K562 (cell line): ENCODE data around the gene CNTRL. TPM values are rescaled to one million over a fixed set of nuclear protein-coding genes. Genes with fewer than 3 reads are reported as not detected.

Source experiments
- ATAC-seq: fragments of 200-7000 bp; cut with Tn5 transposase; 3 replicates; pipeline ENCODE4 v1.9.1; 2020; ENCODE audit warnings: moderate library complexity
- BruUV-seq: library from RNA; stranded (reverse); fragments of 400-500 nt; replicated peaks from 2 replicates; lab custom pipeline; 2021; lab: Mats Ljungman, UMichigan
- CTCF ChIA-PET: fragments of 300-600 bp; formaldehyde crosslinking; extraction: SDS; loops from one replicate; lab custom pipeline; 2021; ENCODE audit warnings: low intra/inter-chr PET ratio; lab: Yijun Ruan, JAX
- POLR2A ChIA-PET: fragments of 300-600, 350-650 bp; sonication (Branson Sonifier 250); formaldehyde crosslinking; extraction: SDS; loops from one replicate; lab custom pipeline; 2021; ENCODE audit warnings: antibody characterized with exemption, inconsistent platforms; lab: Yijun Ruan, JAX
- DNase-seq, 4 experiments: peaks; one replicate each; pipeline versions ENCODE4 v3.0.0 to v3.0.0-alpha.2; 2011 to 2018; ENCODE audit warnings: low spot score in 3 of 4, mixed read lengths in 3 of 4; ENCODE audit errors: extremely low read depth in 1 of 4
- FAIRE-seq: peaks from 2 replicates; lab custom pipeline; 2011; peaks lifted over from hg19 to GRCh38; lab: Jason Lieb, UNC
- H2AFZ ChIP-seq: 2 replicates; pipeline ENCODE4 v1.6.0; 2011; ENCODE audit warnings: low read depth, low read length, control low read depth, inconsistent platforms
- H3K27ac ChIP-seq: fragments of 200-600 bp; 3 replicates; pipeline ENCODE4 v1.8.0; 2011; ENCODE audit warnings: low read depth, mild to moderate bottlenecking, control low read depth, inconsistent platforms, low read length, moderate library complexity, mixed read lengths; ENCODE audit errors: extremely low read depth
- H3K27me3 ChIP-seq, 2 experiments: fragments of 300-600 bp in 1 of 2; 2 replicates in 1 of 2; 3 replicates in 1 of 2; pipeline versions ENCODE4 v1.6.0 to v1.8.0; 2011; ENCODE audit warnings: inconsistent platforms in 2 of 2, low read length in 2 of 2, mild to moderate bottlenecking in 1 of 2, mixed read lengths in 1 of 2, moderate library complexity in 1 of 2; ENCODE audit not compliant: control insufficient read depth in 2 of 2, insufficient read depth in 2 of 2
- H3K36me3 ChIP-seq: fragments of 300-600 bp; 3 replicates; pipeline ENCODE4 v1.8.0; 2011; ENCODE audit warnings: mild to moderate bottlenecking, low read length, inconsistent platforms; ENCODE audit not compliant: control insufficient read depth, insufficient read depth
- H3K4me1 ChIP-seq, 2 experiments: fragments of 200-600 bp in 1 of 2; replicated peaks in 1 of 2; 2 replicates in 1 of 2; 3 replicates in 1 of 2; pipeline versions ENCODE4 v1.5.1 to v1.8.0; 2011; ENCODE audit warnings: inconsistent platforms in 2 of 2, low read length in 2 of 2, mild to moderate bottlenecking in 1 of 2, mixed read lengths in 1 of 2, moderate library complexity in 1 of 2; ENCODE audit not compliant: control insufficient read depth in 2 of 2, insufficient read depth in 2 of 2
- H3K4me2 ChIP-seq: 2 replicates; pipeline ENCODE4 v1.6.1; 2011; ENCODE audit warnings: low read length, control low read depth, inconsistent platforms, mixed read lengths; ENCODE audit not compliant: insufficient read depth
- H3K4me3 ChIP-seq: fragments of 200-600 bp; sonication (generic), shearing (Covaris generic); 2 replicates; pipeline ENCODE4 v1.5.1; 2016; ENCODE audit warnings: control low read depth, inconsistent platforms
- H3K79me2 ChIP-seq: fragments of 200-600 bp; 3 replicates; pipeline ENCODE4 v1.8.0; 2011; ENCODE audit warnings: low read length, inconsistent platforms; ENCODE audit not compliant: control insufficient read depth, insufficient read depth
- H3K9ac ChIP-seq, 2 experiments: 2 replicates each; pipeline versions ENCODE4 v1.6.0 to v1.6.1; 2011; ENCODE audit warnings: low read depth in 2 of 2, low read length in 2 of 2, control low read depth in 1 of 2, inconsistent platforms in 1 of 2, mild to moderate bottlenecking in 1 of 2, mixed read lengths in 1 of 2; ENCODE audit not compliant: insufficient read depth in 1 of 2
- H3K9me1 ChIP-seq: one replicate; pipeline ENCODE4 v1.6.0; 2011; ENCODE audit warnings: inconsistent platforms, mild to moderate bottlenecking, low read length, moderate library complexity; ENCODE audit not compliant: control insufficient read depth, insufficient read depth
- H3K9me3 ChIP-seq: replicated peaks from 2 replicates; pipeline ENCODE4 v1.5.1; 2011; ENCODE audit warnings: low read depth, low read length, inconsistent platforms; ENCODE audit not compliant: control insufficient read depth, insufficient read depth
- H4K20me1 ChIP-seq: replicated peaks from 2 replicates; pipeline ENCODE4 v1.6.1; 2011; ENCODE audit warnings: low read length, inconsistent platforms, mixed read lengths; ENCODE audit not compliant: control insufficient read depth, insufficient read depth
- FOXJ3 ChIP-seq: sonication (generic); formaldehyde crosslinking; IDR thresholded peaks from 2 replicates; pipeline ENCODE4 v1.4.0; 2020; ENCODE audit warnings: mild to moderate bottlenecking, missing genetic modification reagents
- MAZ ChIP-seq, 2 experiments: fragments of 450-650 bp in 1 of 2; sonication (generic) in 1 of 2; formaldehyde crosslinking; IDR thresholded peaks in 1 of 2; conservative IDR thresholded peaks in 1 of 2; 2 replicates each; pipeline versions ENCODE4 v1.4.0 to v1.5.0; 2020; ENCODE audit warnings: mild to moderate bottlenecking in 1 of 2, missing genetic modification reagents in 1 of 2
- NUFIP1 ChIP-seq: fragments of 450-650 bp; IDR thresholded peaks from 2 replicates; pipeline ENCODE4 v1.6.1; 2018; ENCODE audit not compliant: partially characterized antibody
- PML ChIP-seq: IDR thresholded peaks from 2 replicates; pipeline ENCODE4 v1.6.1; 2012; ENCODE audit warnings: low read length, inconsistent platforms
- RAD21 ChIP-seq, 2 experiments: fragments of 250-450 bp in 1 of 2; fragments of 450-650 bp in 1 of 2; sonication (Bioruptor Pico) in 1 of 2; formaldehyde crosslinking in 1 of 2; IDR thresholded peaks in 1 of 2; conservative IDR thresholded peaks in 1 of 2; 2 replicates each; pipeline versions ENCODE4 v1.4.0 to v1.8.0; 2020 to 2022; ENCODE audit warnings: mild to moderate bottlenecking in 2 of 2, moderate library complexity in 1 of 2
- SRSF9 ChIP-seq: fragments of 200-400 bp; formaldehyde crosslinking; IDR thresholded peaks from 2 replicates; pipeline ENCODE4 v1.6.1; 2017; ENCODE audit warnings: low read depth, low read length, borderline replicate concordance
- TBP ChIP-seq: optimal IDR thresholded peaks from 2 replicates; pipeline ENCODE3; 2011; ENCODE audit warnings: low read depth, low read length, improper control_type of control experiment
- XRCC5 ChIP-seq: fragments of 200-400 bp; formaldehyde crosslinking; IDR thresholded peaks from 2 replicates; pipeline ENCODE4 v1.6.1; 2017; ENCODE audit warnings: low read depth, mild to moderate bottlenecking, low read length
- ZBTB8A ChIP-seq: fragments of 450-650 bp; IDR thresholded peaks from 2 replicates; pipeline ENCODE4 v1.6.1; 2018; ENCODE audit warnings: mild to moderate bottlenecking, moderate library complexity; ENCODE audit not compliant: partially characterized antibody
- ZNF217 ChIP-seq: sonication (generic); formaldehyde crosslinking; IDR thresholded peaks from 2 replicates; pipeline ENCODE4 v1.8.0; 2022; ENCODE audit warnings: mild to moderate bottlenecking, missing genetic modification reagents
- ZNF707 ChIP-seq: fragments of 250-450 bp; sonication (Bioruptor Pico); conservative IDR thresholded peaks from 2 replicates; pipeline ENCODE4 v1.8.0; 2022; ENCODE audit warnings: inconsistent platforms, mild to moderate bottlenecking, moderate library complexity
- WGBS: fragments of 100-300 bp; shearing (Covaris generic); methylation state at CpG from one replicate; pipeline ENCODE4 v1.1.6; 2016; ENCODE audit warnings: low coverage, mixed read lengths; ENCODE audit not compliant: insufficient coverage; ENCODE audit errors: missing lambda C conversion rate; 5-methylcytosine and 5-hydroxymethylcytosine counted together
- in situ Hi-C: fragments of 300-500 bp; cut with MboI; formaldehyde crosslinking; loops from 4 replicates; pipeline ENCODE4 v1.15.0; 2018; ENCODE audit warnings: inconsistent platforms, mixed read lengths
- intact Hi-C: fragments of 100-400 bp; cut with micrococcal nuclease; formaldehyde crosslinking; loops from 2 replicates; pipeline ENCODE4 v1.14.2; 2022
- polyA plus RNA-seq, 8 experiments: library from polyadenylated mRNA; depleted of rRNA in 4 of 8; stranded (reverse) in 5 of 8; unstranded in 3 of 8; fragments of >200 nt; fragmentation: Nextera tagmentation in 2 of 8; fragmentation: Illumina TruSeq in 1 of 8; extraction: Ambion mirVana in 2 of 8; extraction: Trizol in 1 of 8; gene quantifications; 2 replicates each; pipeline versions ENCODE4 v1.2.1 to v1.2.3, GENCODE V29; 2011 to 2014; ENCODE audit warnings: inconsistent platforms in 1 of 8, missing spikeins in 1 of 8
- total RNA-seq, 7 experiments: library from RNA; depleted of rRNA in 6 of 7; stranded (reverse); fragments of >200 nt in 6 of 7; fragmentation: Illumina TruSeq in 2 of 7; extraction: Trizol in 2 of 7; gene quantifications; 2 replicates each; pipeline versions ENCODE4 v1.2.1 to v1.2.3, GENCODE V29; 2011 to 2021; ENCODE audit warnings: low replicate concordance in 1 of 7
- TF ChIP-seq, protein P1 (sequence below): fragments of 250-450 bp; sonication (Bioruptor Pico); IDR thresholded peaks from 2 replicates; pipeline ENCODE4 v1.4.0; 2020
- TF ChIP-seq, protein P2 (sequence below), 2 experiments: fragments of 450-650 bp in 1 of 2; IDR thresholded peaks; 2 replicates each; pipeline ENCODE4 v1.6.1; 2011 to 2017; ENCODE audit warnings: low read depth in 2 of 2, antibody characterized with exemption in 1 of 2, borderline replicate concordance in 1 of 2, low read length in 1 of 2, mild to moderate bottlenecking in 1 of 2, mixed read lengths in 1 of 2; ENCODE audit not compliant: control insufficient read depth in 1 of 2
- TF ChIP-seq, protein P3 (sequence below): IDR thresholded peaks from 2 replicates; pipeline ENCODE4 v1.6.1; 2016; ENCODE audit warnings: missing genetic modification characterization, missing compliant biosample characterization
- TF ChIP-seq, protein P4 (sequence below), 2 experiments: fragments of 250-450 bp in 1 of 2; fragments of 450-650 bp in 1 of 2; sonication (Bioruptor Pico) in 1 of 2; IDR thresholded peaks; 2 replicates each; pipeline versions ENCODE4 v1.6.1 to v1.8.0; 2016 to 2021; ENCODE audit warnings: mild to moderate bottlenecking in 2 of 2, moderate library complexity in 2 of 2, missing compliant biosample characterization in 1 of 2, missing genetic modification characterization in 1 of 2

CNTRL gene
- total and polyA plus RNA-seq, 9 of the 15 experiments (the other 6 are each of a cell fraction or from before 2014, with no cell fraction given), result 9.2 to 28.9 (median 20.5) TPM

DNA sequence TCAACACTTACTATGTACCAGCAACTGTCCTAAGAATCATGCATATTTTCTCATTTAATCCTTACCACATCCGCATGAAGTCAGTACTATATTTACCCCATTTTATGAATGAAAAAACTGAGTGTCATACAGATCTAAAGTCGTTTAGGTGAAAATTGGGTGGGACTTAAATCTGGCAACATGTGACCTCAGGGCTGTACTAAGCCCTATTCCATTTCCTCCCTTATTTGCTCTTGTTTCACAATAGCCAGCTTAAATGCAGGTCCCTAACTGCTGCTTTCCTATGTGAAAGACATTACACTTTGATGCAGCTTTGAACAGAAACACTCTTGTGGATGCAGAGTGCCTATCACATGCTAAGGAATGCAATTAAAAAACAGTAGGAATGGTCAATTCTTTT, 129.4 kb downstream of the CNTRL start:
- ChIA-PET POLR2A (no interaction called here), CTCF (no interaction called here)
- H3K36me3 ChIP-seq, result no peaks in the 10 kb centered on the region
- no peak overlapping the region for H3K4me3 ChIP-seq
- in situ Hi-C loops (no loop called here), intact Hi-C loops (loop anchor here (5.0 kb wide), 1 partner anchor 447 kb away; no protein-coding TSS in a partner anchor)
- H3K9me3 ChIP-seq, result no peaks in the 10 kb centered on the region
- no peak overlapping the region for H3K27ac ChIP-seq
- peaks cover 2 to 14% of the 10 kb centered on the region in 2 experiments; a peak in 3 of 5 replicates for H3K4me1 ChIP-seq
- DNase-seq, result no peak
- FAIRE-seq, result no peak
- H3K4me2 ChIP-seq, result no peak overlapping the region
- BruUV-seq, result no TSS peak
- peaks cover 31% of the 10 kb centered on the region for H3K79me2 ChIP-seq
- no peaks in the 10 kb centered on the region for H3K27me3 ChIP-seq
- no peak for ATAC-seq
- no peak overlapping the region for H2AFZ ChIP-seq
- H4K20me1 ChIP-seq, result peaks cover 16% of the 10 kb centered on the region
- WGBS, result 46% methylated on average over 2 of the region's 2 CpGs
- H3K9me1 ChIP-seq, result no peaks in the 10 kb centered on the region
- no peak overlapping the region for H3K9ac ChIP-seq
- TF ChIP-seq FOXJ3 (CRISPR knock-in tag), result no peak
- TF ChIP-seq MAZ (CRISPR knock-in tag; conservative IDR thresholded peaks at IDR 0.05 in 1 of 2, IDR thresholded peaks at IDR 0.05 in 1 of 2), result no peak
- TF ChIP-seq, protein P1, sequence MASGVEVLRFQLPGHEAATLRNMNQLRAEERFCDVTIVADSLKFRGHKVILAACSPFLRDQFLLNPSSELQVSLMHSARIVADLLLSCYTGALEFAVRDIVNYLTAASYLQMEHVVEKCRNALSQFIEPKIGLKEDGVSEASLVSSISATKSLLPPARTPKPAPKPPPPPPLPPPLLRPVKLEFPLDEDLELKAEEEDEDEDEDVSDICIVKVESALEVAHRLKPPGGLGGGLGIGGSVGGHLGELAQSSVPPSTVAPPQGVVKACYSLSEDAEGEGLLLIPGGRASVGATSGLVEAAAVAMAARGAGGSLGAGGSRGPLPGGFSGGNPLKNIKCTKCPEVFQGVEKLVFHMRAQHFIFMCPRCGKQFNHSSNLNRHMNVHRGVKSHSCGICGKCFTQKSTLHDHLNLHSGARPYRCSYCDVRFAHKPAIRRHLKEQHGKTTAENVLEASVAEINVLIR (CRISPR knock-in tag), result no peak
- TF ChIP-seq RAD21 (CRISPR knock-in tag; conservative IDR thresholded peaks at IDR 0.05 in 1 of 2, IDR thresholded peaks at IDR 0.05 in 1 of 2), result no peak
- no peak for TF ChIP-seq ZBTB8A
- no peak for TF ChIP-seq PML
- no peak for TF ChIP-seq TBP
- no peak for TF ChIP-seq ZNF217 (CRISPR knock-in tag)
- no peak for TF ChIP-seq XRCC5
- TF ChIP-seq, protein P2, sequence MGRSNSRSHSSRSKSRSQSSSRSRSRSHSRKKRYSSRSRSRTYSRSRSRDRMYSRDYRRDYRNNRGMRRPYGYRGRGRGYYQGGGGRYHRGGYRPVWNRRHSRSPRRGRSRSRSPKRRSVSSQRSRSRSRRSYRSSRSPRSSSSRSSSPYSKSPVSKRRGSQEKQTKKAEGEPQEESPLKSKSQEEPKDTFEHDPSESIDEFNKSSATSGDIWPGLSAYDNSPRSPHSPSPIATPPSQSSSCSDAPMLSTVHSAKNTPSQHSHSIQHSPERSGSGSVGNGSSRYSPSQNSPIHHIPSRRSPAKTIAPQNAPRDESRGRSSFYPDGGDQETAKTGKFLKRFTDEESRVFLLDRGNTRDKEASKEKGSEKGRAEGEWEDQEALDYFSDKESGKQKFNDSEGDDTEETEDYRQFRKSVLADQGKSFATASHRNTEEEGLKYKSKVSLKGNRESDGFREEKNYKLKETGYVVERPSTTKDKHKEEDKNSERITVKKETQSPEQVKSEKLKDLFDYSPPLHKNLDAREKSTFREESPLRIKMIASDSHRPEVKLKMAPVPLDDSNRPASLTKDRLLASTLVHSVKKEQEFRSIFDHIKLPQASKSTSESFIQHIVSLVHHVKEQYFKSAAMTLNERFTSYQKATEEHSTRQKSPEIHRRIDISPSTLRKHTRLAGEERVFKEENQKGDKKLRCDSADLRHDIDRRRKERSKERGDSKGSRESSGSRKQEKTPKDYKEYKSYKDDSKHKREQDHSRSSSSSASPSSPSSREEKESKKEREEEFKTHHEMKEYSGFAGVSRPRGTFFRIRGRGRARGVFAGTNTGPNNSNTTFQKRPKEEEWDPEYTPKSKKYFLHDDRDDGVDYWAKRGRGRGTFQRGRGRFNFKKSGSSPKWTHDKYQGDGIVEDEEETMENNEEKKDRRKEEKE (IDR thresholded peaks at IDR 0.05; ENCODE audit: borderline replicate concordance in 1 of 2, control insufficient read depth in 1 of 2, low read depth in 2 of 2, low read length in 1 of 2), result no peak
- TF ChIP-seq ZNF707 (CRISPR knock-in tag), result no peak
- TF ChIP-seq, protein P3, sequence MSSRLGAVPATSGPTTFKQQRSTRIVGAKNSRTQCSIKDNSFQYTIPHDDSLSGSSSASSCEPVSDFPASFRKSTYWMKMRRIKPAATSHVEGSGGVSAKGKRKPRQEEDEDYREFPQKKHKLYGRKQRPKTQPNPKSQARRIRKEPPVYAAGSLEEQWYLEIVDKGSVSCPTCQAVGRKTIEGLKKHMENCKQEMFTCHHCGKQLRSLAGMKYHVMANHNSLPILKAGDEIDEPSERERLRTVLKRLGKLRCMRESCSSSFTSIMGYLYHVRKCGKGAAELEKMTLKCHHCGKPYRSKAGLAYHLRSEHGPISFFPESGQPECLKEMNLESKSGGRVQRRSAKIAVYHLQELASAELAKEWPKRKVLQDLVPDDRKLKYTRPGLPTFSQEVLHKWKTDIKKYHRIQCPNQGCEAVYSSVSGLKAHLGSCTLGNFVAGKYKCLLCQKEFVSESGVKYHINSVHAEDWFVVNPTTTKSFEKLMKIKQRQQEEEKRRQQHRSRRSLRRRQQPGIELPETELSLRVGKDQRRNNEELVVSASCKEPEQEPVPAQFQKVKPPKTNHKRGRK (tag), result no peak
- TF ChIP-seq NUFIP1, result no peak
- no peak for TF ChIP-seq SRSF9
- TF ChIP-seq, protein P4, sequence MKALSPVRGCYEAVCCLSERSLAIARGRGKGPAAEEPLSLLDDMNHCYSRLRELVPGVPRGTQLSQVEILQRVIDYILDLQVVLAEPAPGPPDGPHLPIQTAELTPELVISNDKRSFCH (CRISPR knock-in tag; IDR thresholded peaks at IDR 0.05), result no peak
- TF ChIP-seq, protein P4 (tag; IDR thresholded peaks at IDR 0.05), result no peak
